Spleen (tissue), 11 donors: ENCODE results near the gene PAK1. TPM values are rescaled to one million over a fixed set of nuclear protein-coding genes. Genes with fewer than 3 reads are reported as not detected.
A peak's percentile ranks its signal among the peaks of the same experiment; 100 is the strongest.

Experiments used
- DNase-seq: peaks from one replicate; pipeline ENCODE4 v3.0.0-alpha.2; 2020
- H3K27ac ChIP-seq, 8 donors: fragments of 200-600 bp; sonication (generic) in 7 of 8; 1 replicate in 4 of 8; 2 replicates in 4 of 8; pipeline versions ENCODE4 v1.5.0 to v1.8.0; 2016 to 2021; ENCODE audit warnings: inconsistent platforms in 4 of 8, mild to moderate bottlenecking in 4 of 8, moderate library complexity in 1 of 8
- H3K27me3 ChIP-seq, 7 donors: fragments of 200-600 bp; sonication (generic) in 6 of 7; replicated peaks in 1 of 7; 1 replicate in 4 of 7; 2 replicates in 3 of 7; pipeline versions ENCODE4 v1.5.0 to v1.8.0; 2016 to 2021; ENCODE audit warnings: inconsistent platforms in 3 of 7, mild to moderate bottlenecking in 1 of 7
- H3K36me3 ChIP-seq, 6 donors: fragments of 200-600 bp; sonication (generic) in 5 of 6; 1 replicate in 4 of 6; 2 replicates in 2 of 6; pipeline versions ENCODE4 v1.5.0 to v1.8.0; 2016 to 2021; ENCODE audit warnings: inconsistent platforms in 2 of 6
- H3K4me1 ChIP-seq, 6 donors: fragments of 200-600 bp; sonication (generic) in 5 of 6; 1 replicate in 3 of 6; 2 replicates in 3 of 6; pipeline versions ENCODE4 v1.5.0 to v1.8.0; 2016 to 2021; ENCODE audit warnings: inconsistent platforms in 3 of 6
- H3K4me3 ChIP-seq, 8 donors: fragments of 200-600 bp; sonication (generic) in 7 of 8; 1 replicate in 4 of 8; 2 replicates in 4 of 8; pipeline versions ENCODE4 v1.5.0 to v1.8.0; 2016 to 2021; ENCODE audit warnings: inconsistent platforms in 4 of 8, mild to moderate bottlenecking in 4 of 8, moderate library complexity in 2 of 8
- H3K9me3 ChIP-seq, 8 donors: fragments of 200-600 bp; sonication (generic) in 7 of 8; 1 replicate in 4 of 8; 2 replicates in 4 of 8; pipeline versions ENCODE4 v1.5.0 to v1.8.0; 2016 to 2021; ENCODE audit warnings: inconsistent platforms in 4 of 8
- POLR2A ChIP-seq, 3 donors: fragments of 450-650 bp; IDR thresholded peaks; one replicate each; pipeline ENCODE4 v1.5.1; 2017; ENCODE audit warnings: antibody characterized with exemption in 3 of 3, mild to moderate bottlenecking in 1 of 3
- POLR2AphosphoS5 ChIP-seq, 3 donors: sonication (generic); formaldehyde crosslinking; IDR thresholded peaks; one replicate each; pipeline ENCODE4 v1.5.1; 2017; ENCODE audit warnings: antibody characterized with exemption in 3 of 3
- WGBS, 5 donors: extraction: QIAGEN DNeasy Blood & Tissue Kit in 3 of 5; methylation state at CpG; one replicate each; pipeline versions ENCODE4 v1.1.5 to v1.1.7; 2013 to 2018; 5-methylcytosine and 5-hydroxymethylcytosine counted together
- intact Hi-C: fragments of 100-400 bp; cut with DNase I; formaldehyde crosslinking; loops from one replicate; pipeline ENCODE4 v1.15.0; 2023; ENCODE audit warnings: low total_unique reads
- polyA plus RNA-seq, 3 donors: library from polyadenylated mRNA; stranded (reverse); fragments of 200-250 nt; gene quantifications; one replicate each; pipeline ENCODE4 v1.2.1, GENCODE V29; 2013
- total RNA-seq, 7 donors: library from RNA; depleted of rRNA in 3 of 7; stranded (reverse); fragments of >200 nt in 3 of 7; fragmentation: NEBNext Ultra II Directional in 4 of 7; extraction: Animal tissue kit (Norgen Biotek cat#: 25700) in 4 of 7; gene quantifications; one replicate each; pipeline versions ENCODE4 v1.1.0 to v1.2.1, GENCODE V29; 2016 to 2021
- TF ChIP-seq, protein P1 (sequence below), 11 experiments: fragments of 200-600 bp in 7 of 11; fragments of 450-650 bp in 4 of 11; sonication (generic) in 4 of 11; IDR thresholded peaks in 8 of 11; conservative IDR thresholded peaks in 3 of 11; 1 replicate in 7 of 11; 2 replicates in 4 of 11; pipeline versions ENCODE4 v1.4.0 to v1.8.0; 2016 to 2021; ENCODE audit warnings: antibody characterized with exemption in 11 of 11, inconsistent platforms in 4 of 11, mild to moderate bottlenecking in 1 of 11
- donor health status: healthy with polysubstance abuse.
- donor health status: DM: no; HTN: no; CAD: no; lungs with moderate emphysema.
- donor health status: DM: no; HTN: no; CAD: no.
- donor health status: Bipolar disorder and iron deficiency.
- donor health status: healthy.
- donor health status: DM: no; HTN: no; CAD: no.
- donor health status: DM: yes; HTN: yes; CAD: no.

PAK1 gene
- total and polyA plus RNA-seq, 10 donors: 9.3 to 76.5 (median 37.5) TPM

DNA sequence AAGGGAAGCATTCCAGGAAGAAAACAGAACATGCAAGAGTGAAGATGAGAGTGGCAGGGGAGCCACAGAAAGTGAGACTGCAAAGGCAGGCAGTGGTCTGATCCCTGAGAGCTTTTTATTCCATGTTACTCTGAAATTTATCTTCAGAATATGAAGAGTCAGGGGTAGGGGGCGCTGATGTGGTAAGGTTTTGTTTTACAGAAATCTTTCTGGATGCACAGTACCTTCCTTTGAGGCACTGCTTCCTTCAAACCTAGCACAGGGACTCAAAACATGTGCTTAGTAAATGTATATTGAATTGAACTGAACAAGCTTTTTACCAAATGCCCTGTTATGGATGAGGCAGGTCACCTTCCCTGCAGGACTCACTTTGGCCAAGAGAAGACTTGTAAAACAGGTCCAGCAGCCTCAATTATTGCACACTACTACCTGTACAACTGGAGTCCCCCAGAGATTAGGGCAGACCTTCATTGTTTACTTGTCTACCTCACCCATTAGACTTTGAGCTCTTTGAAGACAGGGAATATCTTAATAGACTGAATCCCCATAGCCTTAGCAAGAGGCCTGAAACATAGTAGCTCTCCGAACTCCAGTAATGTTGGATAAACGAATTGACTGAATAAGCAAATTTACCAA is 2.2 kb downstream of the PAK1 start:
- intact Hi-C loops: no loop called here
- DNase-seq: no peak
- Histone ChIP-seq H3K27me3 (peaks cover 0 to 9% (median 0%) of the 10 kb centered on the region in 7 donors), H3K4me1 (peaks cover 0 to 39% (median 21%) of the 10 kb centered on the region in 6 donors), H3K9me3 (no peaks in the 10 kb centered on the region), H3K36me3 (no peaks in the 10 kb centered on the region), H3K27ac (no peak overlapping the region), H3K4me3 (no peak overlapping the region)
- 78 to 95% (median 87%) methylated on average over 3 of the region's 3 CpGs for WGBS, 5 donors
- TF ChIP-seq, protein P1, sequence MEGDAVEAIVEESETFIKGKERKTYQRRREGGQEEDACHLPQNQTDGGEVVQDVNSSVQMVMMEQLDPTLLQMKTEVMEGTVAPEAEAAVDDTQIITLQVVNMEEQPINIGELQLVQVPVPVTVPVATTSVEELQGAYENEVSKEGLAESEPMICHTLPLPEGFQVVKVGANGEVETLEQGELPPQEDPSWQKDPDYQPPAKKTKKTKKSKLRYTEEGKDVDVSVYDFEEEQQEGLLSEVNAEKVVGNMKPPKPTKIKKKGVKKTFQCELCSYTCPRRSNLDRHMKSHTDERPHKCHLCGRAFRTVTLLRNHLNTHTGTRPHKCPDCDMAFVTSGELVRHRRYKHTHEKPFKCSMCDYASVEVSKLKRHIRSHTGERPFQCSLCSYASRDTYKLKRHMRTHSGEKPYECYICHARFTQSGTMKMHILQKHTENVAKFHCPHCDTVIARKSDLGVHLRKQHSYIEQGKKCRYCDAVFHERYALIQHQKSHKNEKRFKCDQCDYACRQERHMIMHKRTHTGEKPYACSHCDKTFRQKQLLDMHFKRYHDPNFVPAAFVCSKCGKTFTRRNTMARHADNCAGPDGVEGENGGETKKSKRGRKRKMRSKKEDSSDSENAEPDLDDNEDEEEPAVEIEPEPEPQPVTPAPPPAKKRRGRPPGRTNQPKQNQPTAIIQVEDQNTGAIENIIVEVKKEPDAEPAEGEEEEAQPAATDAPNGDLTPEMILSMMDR (IDR thresholded peaks at IDR 0.05 in 8 of 11, conservative IDR thresholded peaks at IDR 0.05 in 3 of 11): peak in 2 of 11 experiments; percentile 12 to 19
- TF ChIP-seq POLR2A (IDR thresholded peaks at IDR 0.05): no peak
- TF ChIP-seq POLR2AphosphoS5 (IDR thresholded peaks at IDR 0.05): no peak

DNA sequence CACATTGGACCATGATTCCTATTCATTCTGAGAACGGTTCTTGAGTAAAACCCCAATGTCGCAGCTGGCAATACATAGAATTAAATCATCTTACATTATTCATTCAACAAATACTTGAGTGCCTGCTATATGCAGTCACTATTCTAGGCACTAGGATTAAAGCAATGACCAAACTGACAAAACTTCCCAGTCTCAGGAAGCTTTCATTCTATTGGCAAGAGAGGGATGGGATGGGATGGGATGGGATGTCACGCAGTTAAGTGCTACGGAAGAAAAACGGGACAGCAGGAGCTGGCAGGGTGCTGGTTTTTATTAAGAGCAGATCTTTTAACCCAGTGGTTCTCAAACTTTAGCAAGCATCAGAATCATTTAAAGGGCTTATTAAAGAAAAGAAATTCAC is 2.9 kb downstream of the PAK1 start:
- no peak for DNase-seq
- TF ChIP-seq POLR2A (IDR thresholded peaks at IDR 0.05) (no peak), POLR2AphosphoS5 (IDR thresholded peaks at IDR 0.05) (no peak)
- TF ChIP-seq, protein P1 (IDR thresholded peaks at IDR 0.05 in 8 of 11, conservative IDR thresholded peaks at IDR 0.05 in 3 of 11): no peak
- H3K36me3 ChIP-seq: no peaks in the 10 kb centered on the region
- H3K27ac ChIP-seq: no peak overlapping the region
- H3K27me3 ChIP-seq: peaks cover 0 to 9% (median 0%) of the 10 kb centered on the region in 7 donors
- no peaks in the 10 kb centered on the region for H3K9me3 ChIP-seq
- WGBS, 5 donors: 87 to 95% (median 92%) methylated on average over 5 of the region's 5 CpGs
- intact Hi-C loops: no loop called here
- peaks cover 0 to 39% (median 21%) of the 10 kb centered on the region in 6 donors for H3K4me1 ChIP-seq
- H3K4me3 ChIP-seq: no peak overlapping the region

- WGBS, 5 donors: 61 to 81% (median 67%) methylated on average over 2 of the region's 2 CpGs
- H3K36me3 ChIP-seq: no peaks in the 10 kb centered on the region
- intact Hi-C loops: no loop called here
- H3K4me1 ChIP-seq: peaks cover 0 to 39% (median 21%) of the 10 kb centered on the region in 6 donors
- no peak overlapping the region for H3K4me3 ChIP-seq
- peaks cover 0 to 9% (median 0%) of the 10 kb centered on the region in 7 donors for H3K27me3 ChIP-seq
- DNase-seq: no peak
- no peaks in the 10 kb centered on the region for H3K9me3 ChIP-seq
- TF ChIP-seq POLR2A (IDR thresholded peaks at IDR 0.05) (no peak), POLR2AphosphoS5 (IDR thresholded peaks at IDR 0.05) (no peak)
- TF ChIP-seq, protein P1 (IDR thresholded peaks at IDR 0.05 in 8 of 11, conservative IDR thresholded peaks at IDR 0.05 in 3 of 11): no peak
- no peak overlapping the region for H3K27ac ChIP-seq
These were observed 3.4 kb downstream of the PAK1 start for GRCh38 chr11:77470504-77470903.

GRCh38 chr11:77468527-77468926 is 5.4 kb downstream of the PAK1 start:
- Histone ChIP-seq H3K27me3 (peaks cover 0 to 5% (median 0%) of the 10 kb centered on the region in 7 donors), H3K27ac (no peak overlapping the region), H3K4me3 (no peak overlapping the region), H3K36me3 (no peaks in the 10 kb centered on the region), H3K9me3 (no peaks in the 10 kb centered on the region), H3K4me1 (peaks cover 0 to 31% (median 13%) of the 10 kb centered on the region in 6 donors)
- TF ChIP-seq, protein P1 (IDR thresholded peaks at IDR 0.05 in 8 of 11, conservative IDR thresholded peaks at IDR 0.05 in 3 of 11): no peak
- TF ChIP-seq POLR2A (IDR thresholded peaks at IDR 0.05): no peak
- TF ChIP-seq POLR2AphosphoS5 (IDR thresholded peaks at IDR 0.05): no peak
- 84 to 97% (median 89%) methylated on average over 1 of the region's 1 CpG for WGBS, 5 donors
- no peak for DNase-seq
- intact Hi-C loops: no loop called here
